Naive thymus-derived CD8-positive, alpha-beta T cell (primary cell): ENCODE results near the gene KDM7A. TPM values are rescaled to one million over a fixed set of nuclear protein-coding genes. Genes with fewer than 3 reads are reported as not detected.

Source experiments
- ATAC-seq, 2 donors: fragments of 150-1000 bp; cut with Tn5 transposase in 1 of 2; sonication (Bioruptor Pico), chemical (Tn5 transposase) in 1 of 2; 1 replicate in 1 of 2; 2 replicates in 1 of 2; pipeline ENCODE4 v1.10.0; 2021; ENCODE audit warnings: mild to moderate bottlenecking in 2 of 2, moderate library complexity in 2 of 2
- POLR2A ChIA-PET: fragments of 350-600 bp; sonication (Branson Sonifier 250); formaldehyde crosslinking; loops from one replicate; lab custom pipeline; 2021; ENCODE audit warnings: antibody characterized with exemption; lab: Charles Lee
- DNase-seq, 10 donors: peaks; one replicate each; pipeline versions ENCODE4 v3.0.0 to v3.0.0-alpha.2; 2020 to 2022
- H3K27ac Mint-ChIP-seq, 10 donors: one replicate each; pipeline ENCODE4 v1.8.0; 2020 to 2022; ENCODE audit warnings: mild to moderate bottlenecking in 10 of 10, mixed read lengths in 10 of 10, moderate library complexity in 4 of 10, inconsistent platforms in 1 of 10
- H3K27me3 Mint-ChIP-seq, 5 donors: one replicate each; pipeline ENCODE4 v1.8.0; 2021 to 2022; ENCODE audit warnings: mixed read lengths in 5 of 5
- H3K36me3 Mint-ChIP-seq, 3 donors: one replicate each; pipeline ENCODE4 v1.8.0; 2020 to 2022; ENCODE audit warnings: mixed read lengths in 3 of 3, mild to moderate bottlenecking in 2 of 3, inconsistent platforms in 1 of 3
- H3K4me1 Mint-ChIP-seq, 4 donors: one replicate each; pipeline ENCODE4 v1.8.0; 2021 to 2022; ENCODE audit warnings: mixed read lengths in 4 of 4
- H3K4me3 Mint-ChIP-seq, 10 donors: one replicate each; pipeline ENCODE4 v1.8.0; 2020 to 2022; ENCODE audit warnings: mild to moderate bottlenecking in 10 of 10, mixed read lengths in 10 of 10, moderate library complexity in 6 of 10, inconsistent platforms in 1 of 10
- H3K9me3 Mint-ChIP-seq, 9 donors: one replicate each; pipeline ENCODE4 v1.8.0; 2020 to 2022; ENCODE audit warnings: mixed read lengths in 9 of 9, mild to moderate bottlenecking in 3 of 9, inconsistent platforms in 1 of 9, moderate library complexity in 1 of 9
- polyA plus RNA-seq, 3 donors: library from polyadenylated mRNA; unstranded; fragments of 300-500 nt; fragmentation: Illumina TruSeq; gene quantifications; one replicate each; pipeline ENCODE4 v1.2.3, GENCODE V29; 2021
- total RNA-seq, 8 experiments: library from RNA in 2 of 8; stranded (reverse) in 2 of 8; gene quantifications; one replicate each; pipeline ENCODE4 v1.2.3 and lab custom pipeline; 2021 to 2026

The KDM7A gene
- total RNA-seq (10 to 100 TPM; 60.7 to 65.4 TPM), polyA plus RNA-seq (1 to 10 TPM; 3.5 to 4.4 (median 4.3) TPM), total RNA-seq (lab: John Stamatoyannopoulos, UW) (44.8 to 309 (median 152) reads per million in 6 experiments)

GRCh38 chr7:140176811-140177702, at the start of gene KDM7A:
TSS of gene KDM7A (minus strand) at chr7:140176983. CDS start at chr7:140176937, 46 bp downstream.
- DNase-seq = peak; percentile 85 to 94 (median 90)
- H3K4me1 Mint-ChIP-seq = peaks cover 19 to 47% (median 38%) of the 10 kb centered on the region in 4 donors
- H3K4me3 Mint-ChIP-seq = peak within 1 kb of the TSS; percentile 86 to 98 (median 93)
- peak within 1 kb of the TSS; percentile 81 to 98 (median 95) for H3K27ac Mint-ChIP-seq
- peaks cover 0 to 3% (median 0%) of the 10 kb centered on the region in 3 donors for H3K36me3 Mint-ChIP-seq
- peaks cover 0 to 5% (median 0%) of the 10 kb centered on the region in 9 donors for H3K9me3 Mint-ChIP-seq
- POLR2A ChIA-PET = interaction anchor here (0.5 to 5.0 kb wide), 33 partner anchors 10 to 818 kb away, joined by 3 to 303 read pairs (median 4); partner anchors contain the start of genes HIPK2, LUC7L2, MKRN1 and PARP12
- H3K27me3 Mint-ChIP-seq = peaks cover 0 to 10% (median 0%) of the 10 kb centered on the region in 5 donors
- peak; percentile 65 to 70 for ATAC-seq

GRCh38 chr7:140225562-140226249, 48.9 kb upstream of the KDM7A start:
- H3K9me3 Mint-ChIP-seq = no peaks in the 10 kb centered on the region
- no peaks in the 10 kb centered on the region for H3K36me3 Mint-ChIP-seq
- no peaks in the 10 kb centered on the region for H3K27me3 Mint-ChIP-seq
- ATAC-seq = no peak
- H3K4me3 Mint-ChIP-seq = peak overlapping the region in 3 of 10 donors; percentile 15 to 41 (median 20)
- peak in 2 of 10 donors; percentile 13 to 38 for DNase-seq
- peaks cover 26 to 68% (median 60%) of the 10 kb centered on the region in 4 donors for H3K4me1 Mint-ChIP-seq
- POLR2A ChIA-PET = interaction anchor here (0.7 to 10.6 kb wide), 3 partner anchors 28 to 49 kb away, joined by 3 to 303 read pairs (median 5); partner anchors contain the start of gene KDM7A
- H3K27ac Mint-ChIP-seq = peak overlapping the region; percentile 63 to 93 (median 84)

GRCh38 chr7:140223515-140224221, 46.9 kb upstream of the KDM7A start:
- POLR2A ChIA-PET = interaction anchor here (10.6 kb wide), 1 partner anchor 46 kb away, joined by 303 read pairs; the partner anchor contains the start of gene KDM7A
- ATAC-seq = peak in 1 of 2 donors; percentile 13

GRCh38 chr7:140222814-140223213, 46.0 kb upstream of the KDM7A start:
- Mint-ChIP-seq H3K4me1 (peaks cover 20 to 51% (median 42%) of the 10 kb centered on the region in 4 donors), H3K4me3 (peak overlapping the region in 3 of 10 donors; percentile 14 to 75 (median 14)), H3K9me3 (peaks cover 0 to 5% (median 0%) of the 10 kb centered on the region in 9 donors), H3K36me3 (no peaks in the 10 kb centered on the region), H3K27me3 (no peaks in the 10 kb centered on the region), H3K27ac (peak overlapping the region in 8 of 10 donors; percentile 12 to 89 (median 54))
- POLR2A ChIA-PET = interaction anchor here (0.9 to 1.1 kb wide), 2 partner anchors 42 to 46 kb away, joined by 3 to 5 read pairs; partner anchors contain the start of gene KDM7A
- no peak for DNase-seq
- ATAC-seq = peak in 1 of 2 donors; percentile 40

More at GRCh38 chr7:140223515-140224221, 46.9 kb upstream of the KDM7A start:
- Mint-ChIP-seq H3K9me3 (peaks cover 0 to under 1% (median 0%) of the 10 kb centered on the region in 9 donors), H3K27me3 (no peaks in the 10 kb centered on the region), H3K4me3 (peak overlapping the region in 9 of 10 donors; percentile 26 to 80 (median 46)), H3K27ac (peak overlapping the region; percentile 60 to 92 (median 82)), H3K36me3 (no peaks in the 10 kb centered on the region), H3K4me1 (peaks cover 20 to 57% (median 47%) of the 10 kb centered on the region in 4 donors)
- DNase-seq = no peak

- DNase-seq (no peak), ATAC-seq (no peak)
- Mint-ChIP-seq H3K27me3 (no peaks in the 10 kb centered on the region), H3K9me3 (peaks cover 0 to 8% (median 0%) of the 10 kb centered on the region in 9 donors), H3K4me3 (no peak overlapping the region), H3K27ac (no peak overlapping the region), H3K36me3 (no peaks in the 10 kb centered on the region), H3K4me1 (peaks cover 20 to 38% (median 30%) of the 10 kb centered on the region in 4 donors)
- POLR2A ChIA-PET = interaction anchor here (2.6 to 3.6 kb wide), 2 partner anchors 10 to 43 kb away, joined by 14 to 20 read pairs; partner anchors contain the start of gene KDM7A
Measured at GRCh38 chr7:140219672-140220524, 43.1 kb upstream of the KDM7A start.

GRCh38 chr7:140218656-140219055, 41.9 kb upstream of the KDM7A start:
- no peak overlapping the region for H3K4me3 Mint-ChIP-seq
- H3K4me1 Mint-ChIP-seq = peaks cover 18 to 41% (median 24%) of the 10 kb centered on the region in 4 donors
- no peaks in the 10 kb centered on the region for H3K36me3 Mint-ChIP-seq
- H3K27me3 Mint-ChIP-seq = no peaks in the 10 kb centered on the region
- ATAC-seq = no peak
- peaks cover 0 to 8% (median 0%) of the 10 kb centered on the region in 9 donors for H3K9me3 Mint-ChIP-seq
- no peak for DNase-seq
- POLR2A ChIA-PET = interaction anchor here (2.6 to 3.6 kb wide), 2 partner anchors 12 to 42 kb away, joined by 14 to 20 read pairs; partner anchors contain the start of gene KDM7A
- peak overlapping the region in 1 of 10 donors; percentile 47 for H3K27ac Mint-ChIP-seq

GRCh38 chr7:140217750-140218501, 41.1 kb upstream of the KDM7A start:
- H3K9me3 Mint-ChIP-seq = peaks cover 0 to 8% (median 0%) of the 10 kb centered on the region in 9 donors
- no peaks in the 10 kb centered on the region for H3K36me3 Mint-ChIP-seq
- DNase-seq (no peak), ATAC-seq (no peak)
- H3K27ac Mint-ChIP-seq = peak overlapping the region in 1 of 10 donors; percentile 65
- no peak overlapping the region for H3K4me3 Mint-ChIP-seq
- POLR2A ChIA-PET = no interaction called here
- peaks cover 12 to 36% (median 17%) of the 10 kb centered on the region in 4 donors for H3K4me1 Mint-ChIP-seq
- H3K27me3 Mint-ChIP-seq = no peaks in the 10 kb centered on the region

GRCh38 chr7:140215281-140215680, 38.5 kb upstream of the KDM7A start:
- DNase-seq = no peak
- peaks cover 11 to 48% (median 18%) of the 10 kb centered on the region in 4 donors for H3K4me1 Mint-ChIP-seq
- H3K9me3 Mint-ChIP-seq = peaks cover 0 to 8% (median 0%) of the 10 kb centered on the region in 9 donors
- H3K27ac Mint-ChIP-seq = peak overlapping the region in 1 of 10 donors; percentile 20
- peak overlapping the region in 1 of 10 donors; percentile 46 for H3K4me3 Mint-ChIP-seq
- ATAC-seq = no peak
- no peaks in the 10 kb centered on the region for H3K36me3 Mint-ChIP-seq
- POLR2A ChIA-PET = no interaction called here
- peaks cover 0 to 3% (median 0%) of the 10 kb centered on the region in 5 donors for H3K27me3 Mint-ChIP-seq

- Mint-ChIP-seq H3K4me1 (peaks cover 13 to 59% (median 25%) of the 10 kb centered on the region in 4 donors), H3K27ac (peak overlapping the region in 1 of 10 donors; percentile 23), H3K4me3 (peak overlapping the region in 1 of 10 donors; percentile 3), H3K36me3 (no peaks in the 10 kb centered on the region), H3K9me3 (peaks cover 0 to 8% (median 0%) of the 10 kb centered on the region in 9 donors), H3K27me3 (peaks cover 0 to 7% (median 0%) of the 10 kb centered on the region in 5 donors)
- POLR2A ChIA-PET = interaction anchor here (1.0 kb wide), 1 partner anchor 16 kb away, joined by 3 read pairs; no protein-coding TSS in a partner anchor
- no peak for ATAC-seq
- DNase-seq = no peak
Measured at GRCh38 chr7:140214075-140214684, 37.4 kb upstream of the KDM7A start.
